ENCODE data around the gene PIGV. TPM values are rescaled to one million over a fixed set of nuclear protein-coding genes. Genes with fewer than 3 reads are reported as not detected.

The PIGV gene
- total and polyA plus RNA-seq, 2 of the 4 experiments (the other 2 are of a cell fraction), result 7.2 to 10.6 TPM

DNA sequence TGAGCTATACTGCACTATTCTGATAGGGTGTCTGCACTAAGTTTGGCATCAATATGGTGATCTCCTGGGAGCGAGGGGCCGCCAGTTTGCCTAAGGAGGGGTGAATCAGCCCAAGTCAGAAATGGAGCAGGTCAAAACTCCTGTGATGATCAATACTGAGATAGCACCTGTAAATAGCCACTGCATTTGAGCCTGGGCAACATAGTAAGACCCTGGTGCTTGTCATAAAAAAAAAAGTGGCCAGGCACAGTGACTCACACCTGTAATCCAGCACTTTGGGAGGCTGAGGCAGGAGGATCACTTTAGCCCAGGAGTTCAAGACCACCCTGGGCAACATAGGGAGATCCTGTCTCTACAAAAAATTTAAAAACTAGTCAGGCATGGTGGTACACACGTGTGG, 27.1 kb downstream of the PIGV start:
- no peak overlapping the region for H3K4me3 ChIP-seq (ENCODE audit: insufficient read depth, low read depth, low read length)
- no peak overlapping the region for H3K56ac ChIP-seq (ENCODE audit: extremely low read depth, insufficient read depth, low read length)
- CTCF ChIA-PET, result no interaction called here
- ATAC-seq (ENCODE audit: low read depth) (no peak), DNase-seq (no peak)
- 94% methylated on average over 2 of the region's 3 CpGs; no CpG with 5 or more reads in 1 of the 2 experiments for WGBS, 2 experiments (ENCODE audit: extremely low coverage in 2 of 2, insufficient read length in 1 of 2)
- no peak overlapping the region for H2AFZ ChIP-seq (replicated peaks; ENCODE audit: low read length, poor library complexity)
- H2BK15ac ChIP-seq (ENCODE audit: low read depth, low read length), result no peak overlapping the region
- H2AK9ac ChIP-seq (replicated peaks; ENCODE audit: low read depth, low read length, poor library complexity), result no peak overlapping the region
- no peak overlapping the region for H2BK5ac ChIP-seq (ENCODE audit: low read depth, low read length, poor library complexity, severe bottlenecking)
- no peak overlapping the region for H3K23ac ChIP-seq (ENCODE audit: low read depth, low read length)
- no peaks in the 10 kb centered on the region for H3K36me3 ChIP-seq (ENCODE audit: control insufficient read depth, insufficient read depth, low read length)
- dilution Hi-C loops (cut with HindIII; ENCODE audit: low sequenced_read_pairs, unreplicated experiment), result no loop called here
- H3K9me3 ChIP-seq (ENCODE audit: control insufficient read depth, insufficient read depth, low read length), result peaks cover 4% of the 10 kb centered on the region
- TF ChIP-seq SMC3 (IDR thresholded peaks at IDR 0.05; ENCODE audit: low read depth, low read length) (no peak), CTCF (conservative IDR thresholded peaks at IDR 0.05; ENCODE audit: low read depth, low read length) (no peak), MAZ (IDR thresholded peaks at IDR 0.05; ENCODE audit: borderline replicate concordance, low read depth, low read length) (no peak), NFE2L2 (IDR thresholded peaks at IDR 0.05; ENCODE audit: low read depth, low read length) (no peak)
- no peak overlapping the region for H3K4me2 ChIP-seq (ENCODE audit: low read depth, low read length)
- intact Hi-C loops (cut with micrococcal nuclease), result no loop called here
- no TSS peak for BruUV-seq (replicated peaks)
- H2AK5ac ChIP-seq (ENCODE audit: low read depth, low read length), result no peak overlapping the region
- no peak overlapping the region for H3K14ac ChIP-seq (replicated peaks; ENCODE audit: low read depth, low read length)
- no peak overlapping the region for H4K8ac ChIP-seq (ENCODE audit: low read depth in 2 of 2, low read length in 2 of 2)
- no peaks in the 10 kb centered on the region for H4K20me1 ChIP-seq (ENCODE audit: insufficient read depth, low read length)
- H3K4ac ChIP-seq (ENCODE audit: low read depth, low read length), result no peak overlapping the region
- POLR2A ChIA-PET (ENCODE audit: unreplicated experiment), result no interaction called here
- H2BK20ac ChIP-seq (ENCODE audit: low read depth, low read length), result no peak overlapping the region
- H2BK120ac ChIP-seq (ENCODE audit: low read depth, low read length), result no peak overlapping the region
- H3K27me3 ChIP-seq (ENCODE audit: control insufficient read depth, insufficient read depth, low read length), result no peaks in the 10 kb centered on the region
- H3K27ac ChIP-seq (ENCODE audit: insufficient read depth, low read length), result no peak overlapping the region
- H3K9ac ChIP-seq (ENCODE audit: low read depth, low read length), result no peak overlapping the region
- no peak overlapping the region for H4K91ac ChIP-seq (ENCODE audit: insufficient read depth, low read depth, low read length)
- H3K18ac ChIP-seq (ENCODE audit: low read depth, low read length), result no peak overlapping the region
- H3K79me1 ChIP-seq (ENCODE audit: low read depth in 1 of 2, low read length in 2 of 2), result no peaks in the 10 kb centered on the region
- no peaks in the 10 kb centered on the region for H3K4me1 ChIP-seq (ENCODE audit: control insufficient read depth, insufficient read depth, low read length)
- no peak overlapping the region for H4K5ac ChIP-seq (ENCODE audit: low read depth, low read length)
- H3K9me1 ChIP-seq (ENCODE audit: insufficient read depth, low read length), result no peaks in the 10 kb centered on the region
- in situ Hi-C loops (cut with MboI; ENCODE audit: low sequenced_read_pairs), result no loop called here
